Calu3 (cell line): Measurements from ENCODE around the gene REN. TPM values are rescaled to one million over a fixed set of nuclear protein-coding genes. Genes with fewer than 3 reads are reported as not detected.
A peak's percentile ranks its signal among the peaks of the same experiment; 100 is the strongest.

ENCODE experiments used
- BruUV-seq: library from RNA; stranded (reverse); fragments of 400-500 nt; replicated peaks from 2 replicates; lab custom pipeline; 2021; lab: Mats Ljungman, UMichigan
- CTCF ChIA-PET: fragments of 300-600 bp; sonication (Branson Sonifier 250); formaldehyde crosslinking; loops from one replicate; lab custom pipeline; 2022; ENCODE audit warnings: antibody characterized with exemption; lab: Charles Lee
- DNase-seq: peaks from one replicate; pipeline ENCODE4 v3.0.0; 2022
- H3K27ac Mint-ChIP-seq: one replicate; pipeline ENCODE4 v1.8.0; 2022; ENCODE audit warnings: mixed read lengths; ENCODE audit not compliant: unreplicated experiment
- H3K27me3 Mint-ChIP-seq: one replicate; pipeline ENCODE4 v1.8.0; 2022; ENCODE audit warnings: mixed read lengths; ENCODE audit not compliant: unreplicated experiment
- H3K36me3 Mint-ChIP-seq: one replicate; pipeline ENCODE4 v1.8.0; 2022; ENCODE audit warnings: mild to moderate bottlenecking, moderate library complexity, mixed read lengths; ENCODE audit not compliant: insufficient read depth, unreplicated experiment
- H3K4me1 Mint-ChIP-seq: one replicate; pipeline ENCODE4 v1.8.0; 2022; ENCODE audit warnings: mild to moderate bottlenecking, low read depth, mixed read lengths; ENCODE audit not compliant: unreplicated experiment
- H3K4me3 Mint-ChIP-seq: one replicate; pipeline ENCODE4 v1.8.0; 2022; ENCODE audit warnings: mild to moderate bottlenecking, low read depth, moderate library complexity, mixed read lengths; ENCODE audit not compliant: unreplicated experiment
- H3K9me3 Mint-ChIP-seq: one replicate; pipeline ENCODE4 v1.8.0; 2022; ENCODE audit warnings: low read depth, mixed read lengths; ENCODE audit not compliant: unreplicated experiment
- intact Hi-C: fragments of 100-400 bp; cut with micrococcal nuclease; formaldehyde crosslinking; loops from one replicate; pipeline ENCODE4 v1.10.0; 2022; ENCODE audit not compliant: unreplicated experiment
- total RNA-seq: library from RNA; stranded (reverse); gene quantifications from 2 replicates; pipeline ENCODE4 v1.2.3, GENCODE V29; 2022
- TF ChIP-seq, protein P1 (sequence below): fragments of 200-600 bp; IDR thresholded peaks from one replicate; pipeline ENCODE4 v1.8.0; 2022; ENCODE audit warnings: antibody characterized with exemption; ENCODE audit not compliant: unreplicated experiment

The REN gene
- total RNA-seq, 1 experiment from 2014 or later, result not detected

GRCh38 chr1:204149635-204150565 is 16.2 kb downstream of the REN start:
- H3K4me3 Mint-ChIP-seq, result peak overlapping the region; percentile 68
- H3K4me1 Mint-ChIP-seq, result no peaks in the 10 kb centered on the region
- no TSS peak for BruUV-seq
- no peaks in the 10 kb centered on the region for H3K9me3 Mint-ChIP-seq
- no peak for DNase-seq
- TF ChIP-seq, protein P1, sequence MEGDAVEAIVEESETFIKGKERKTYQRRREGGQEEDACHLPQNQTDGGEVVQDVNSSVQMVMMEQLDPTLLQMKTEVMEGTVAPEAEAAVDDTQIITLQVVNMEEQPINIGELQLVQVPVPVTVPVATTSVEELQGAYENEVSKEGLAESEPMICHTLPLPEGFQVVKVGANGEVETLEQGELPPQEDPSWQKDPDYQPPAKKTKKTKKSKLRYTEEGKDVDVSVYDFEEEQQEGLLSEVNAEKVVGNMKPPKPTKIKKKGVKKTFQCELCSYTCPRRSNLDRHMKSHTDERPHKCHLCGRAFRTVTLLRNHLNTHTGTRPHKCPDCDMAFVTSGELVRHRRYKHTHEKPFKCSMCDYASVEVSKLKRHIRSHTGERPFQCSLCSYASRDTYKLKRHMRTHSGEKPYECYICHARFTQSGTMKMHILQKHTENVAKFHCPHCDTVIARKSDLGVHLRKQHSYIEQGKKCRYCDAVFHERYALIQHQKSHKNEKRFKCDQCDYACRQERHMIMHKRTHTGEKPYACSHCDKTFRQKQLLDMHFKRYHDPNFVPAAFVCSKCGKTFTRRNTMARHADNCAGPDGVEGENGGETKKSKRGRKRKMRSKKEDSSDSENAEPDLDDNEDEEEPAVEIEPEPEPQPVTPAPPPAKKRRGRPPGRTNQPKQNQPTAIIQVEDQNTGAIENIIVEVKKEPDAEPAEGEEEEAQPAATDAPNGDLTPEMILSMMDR, result no peak
- peaks cover 17% of the 10 kb centered on the region for H3K36me3 Mint-ChIP-seq
- peaks cover 46% of the 10 kb centered on the region for H3K27me3 Mint-ChIP-seq
- intact Hi-C loops, result no loop called here
- CTCF ChIA-PET, result interaction anchor here (1.1 kb wide), 2 partner anchors 18 to 20 kb away, joined by 3 to 4 read pairs; no protein-coding TSS in a partner anchor
- no peak overlapping the region for H3K27ac Mint-ChIP-seq

GRCh38 chr1:204149107-204149506 is 17.0 kb downstream of the REN start:
- Mint-ChIP-seq H3K9me3 (no peaks in the 10 kb centered on the region), H3K27ac (no peak overlapping the region), H3K4me1 (no peaks in the 10 kb centered on the region), H3K4me3 (no peak overlapping the region), H3K36me3 (peaks cover 17% of the 10 kb centered on the region), H3K27me3 (peaks cover 46% of the 10 kb centered on the region)
- intact Hi-C loops, result no loop called here
- DNase-seq, result no peak
- no TSS peak for BruUV-seq
- CTCF ChIA-PET, result no interaction called here
- TF ChIP-seq, protein P1, result no peak

GRCh38 chr1:204147406-204148383 is 18.4 kb downstream of the REN start:
- Mint-ChIP-seq H3K36me3 (peaks cover 13% of the 10 kb centered on the region), H3K4me1 (no peaks in the 10 kb centered on the region), H3K4me3 (no peak overlapping the region), H3K27me3 (peaks cover 43% of the 10 kb centered on the region), H3K9me3 (no peaks in the 10 kb centered on the region), H3K27ac (no peak overlapping the region)
- no TSS peak for BruUV-seq
- DNase-seq, result no peak
- intact Hi-C loops, result no loop called here
- TF ChIP-seq, protein P1, result no peak
- CTCF ChIA-PET, result interaction anchor here (0.7 kb wide), 1 partner anchor 37 kb away, joined by 3 read pairs; no protein-coding TSS in a partner anchor

GRCh38 chr1:204146965-204147364 is 19.2 kb downstream of the REN start:
- Mint-ChIP-seq H3K36me3 (peaks cover 6% of the 10 kb centered on the region), H3K9me3 (no peaks in the 10 kb centered on the region), H3K4me3 (no peak overlapping the region), H3K4me1 (no peaks in the 10 kb centered on the region), H3K27ac (no peak overlapping the region), H3K27me3 (peaks cover 50% of the 10 kb centered on the region)
- BruUV-seq, result no TSS peak
- TF ChIP-seq, protein P1, result no peak
- intact Hi-C loops, result no loop called here
- DNase-seq, result no peak
- CTCF ChIA-PET, result no interaction called here
